22Rv1 (cell line): ENCODE data around the gene UGT2B17.

Source experiments
- CTCF ChIP-seq: fragments of 450-650 bp; IDR thresholded peaks from 2 replicates; pipeline ENCODE4 v1.5.1; 2017; ENCODE audit warnings: mild to moderate bottlenecking
- ZFX ChIP-seq: fragments of 450-650 bp; IDR thresholded peaks from 2 replicates; pipeline ENCODE4 v1.6.1; 2017; ENCODE audit warnings: antibody characterized with exemption, borderline replicate concordance

- TF ChIP-seq CTCF (no peak), ZFX (no peak)
These were observed 23.0 kb upstream of the UGT2B17 start for GRCh38 chr4:68599150-68599549.
